ENCODE measurements around the gene CYP8B1.

GRCh38 chr3:42901073-42901415, 25.4 kb upstream of the CYP8B1 start:
- TF ChIP-seq CTCF (conservative IDR thresholded peaks at IDR 0.05 in 1 of 2, IDR thresholded peaks at IDR 0.05 in 1 of 2; ENCODE audit: low read depth in 1 of 2, low read length in 2 of 2) (no peak), EZH2 (IDR thresholded peaks at IDR 0.05; ENCODE audit: low read length, missing control alignments) (no peak)

Measured in fibroblast of lung (primary cell).